DMS 273 treated with DMSO at 0.1 percent for 48 hours (cell line): Measurements from ENCODE around the gene ABHD11.

Experiments used
- DNase-seq: peaks from one replicate; lab custom pipeline; 2025; lab: John Stamatoyannopoulos, UW

Gene ABHD11

GRCh38 chr7:73700581-73701134, 37.9 kb downstream of the ABHD11 start:
- no peak for DNase-seq

GRCh38 chr7:73700069-73700423, 38.6 kb downstream of the ABHD11 start:
- no peak for DNase-seq

- no peak for DNase-seq
These were observed 39.1 kb downstream of the ABHD11 start for GRCh38 chr7:73699370-73700068.

GRCh38 chr7:73698410-73698809, 40.2 kb downstream of the ABHD11 start:
- DNase-seq: no peak

- DNase-seq: no peak
These were observed 42.2 kb downstream of the ABHD11 start for GRCh38 chr7:73696372-73696771.

- no peak for DNase-seq
These were observed 48.0 kb downstream of the ABHD11 start for GRCh38 chr7:73690646-73691045.

DNA sequence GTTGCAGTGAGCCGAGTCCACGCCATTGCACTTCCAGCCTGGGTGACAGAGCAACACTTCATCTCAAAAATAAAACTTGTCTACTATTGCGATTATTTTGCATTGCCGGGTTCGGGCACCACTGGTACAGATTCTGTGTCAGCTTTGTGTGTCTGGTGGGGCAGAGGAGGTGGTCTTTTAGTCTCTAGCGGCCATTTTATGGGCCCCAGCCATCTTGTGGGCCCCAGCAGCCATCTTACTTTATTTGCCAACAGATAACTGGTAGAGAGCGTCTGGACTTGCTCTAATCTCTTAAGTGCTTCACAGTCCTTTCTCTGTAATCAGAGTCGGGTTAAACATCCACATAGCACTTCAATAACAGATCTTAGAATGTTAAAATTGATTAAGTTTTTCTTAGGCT, 50.3 kb downstream of the ABHD11 start:
- no peak for DNase-seq
